ENCODE measurements around the gene MGLL. TPM values are rescaled to one million over a fixed set of nuclear protein-coding genes. Genes with fewer than 3 reads are reported as not detected.
"Not testable (repeated sequence)": the region's sequence is repeated elsewhere in the genome, so short reads cannot be mapped to it uniquely, and the experiment has no call there.

MGLL gene
- total RNA-seq, 1 experiment from 2014 or later: 10.5 TPM

- no peak for DNase-seq (ENCODE audit: low read depth)
These were observed 159.2 kb downstream of the MGLL start for GRCh38 chr3:127663151-127663550.

GRCh38 chr3:127662001-127662469 lies 160.3 kb downstream of the MGLL start:
- DNase-seq (ENCODE audit: low read depth): no peak

- DNase-seq (ENCODE audit: low read depth): no peak
These were observed 160.7 kb downstream of the MGLL start for GRCh38 chr3:127661600-127661999.

GRCh38 chr3:127660621-127661251 lies 161.6 kb downstream of the MGLL start:
- no peak for DNase-seq (ENCODE audit: low read depth)

- DNase-seq (ENCODE audit: low read depth): no peak
These were observed 164.1 kb downstream of the MGLL start for GRCh38 chr3:127658234-127658633.

GRCh38 chr3:127656906-127657305 lies 165.4 kb downstream of the MGLL start:
- no peak for DNase-seq (ENCODE audit: low read depth)

GRCh38 chr3:127655641-127656040 lies 166.7 kb downstream of the MGLL start:
- peak; percentile 48 for DNase-seq (ENCODE audit: low read depth)

GRCh38 chr3:127654993-127655392 lies 167.3 kb downstream of the MGLL start:
- DNase-seq (ENCODE audit: low read depth): not testable (repeated sequence)

GRCh38 chr3:127654374-127654773 lies 167.9 kb downstream of the MGLL start:
- no peak for DNase-seq (ENCODE audit: low read depth)

- peak; percentile 75 for DNase-seq (ENCODE audit: low read depth)
These were observed 169.9 kb downstream of the MGLL start for GRCh38 chr3:127652246-127652995.

- DNase-seq (ENCODE audit: low read depth): no peak
These were observed 170.7 kb downstream of the MGLL start for GRCh38 chr3:127651516-127652172.

- no peak for DNase-seq (ENCODE audit: low read depth)
These were observed 172.1 kb downstream of the MGLL start for GRCh38 chr3:127650236-127650635.

- DNase-seq (ENCODE audit: low read depth): no peak
These were observed 174.5 kb downstream of the MGLL start for GRCh38 chr3:127647845-127648204.

- no peak for DNase-seq (ENCODE audit: low read depth)
These were observed 175.0 kb downstream of the MGLL start for GRCh38 chr3:127647166-127647844.

GRCh38 chr3:127646501-127647046 lies 175.7 kb downstream of the MGLL start:
- DNase-seq (ENCODE audit: low read depth): no peak

GRCh38 chr3:127645371-127646015 lies 176.8 kb downstream of the MGLL start:
- DNase-seq (ENCODE audit: low read depth): no peak

- no peak for DNase-seq (ENCODE audit: low read depth)
These were observed 177.5 kb downstream of the MGLL start for GRCh38 chr3:127644641-127645370.

GRCh38 chr3:127640042-127640355 lies 182.3 kb downstream of the MGLL start:
- DNase-seq (ENCODE audit: low read depth): no peak

GRCh38 chr3:127639173-127640041 lies 182.9 kb downstream of the MGLL start:
- DNase-seq (ENCODE audit: low read depth): peak; percentile 65

Data from HT1080 (cell line).